ENCODE results near the gene SLC8B1. TPM values are rescaled to one million over a fixed set of nuclear protein-coding genes. Genes with fewer than 3 reads are reported as not detected.

Gene SLC8B1
- total RNA-seq, 1 experiment from 2014 or later = 30.9 TPM

- no peaks in the 10 kb centered on the region for H3K4me1 ChIP-seq (ENCODE audit: control insufficient read depth in 1 of 2, insufficient read depth in 2 of 2, low read length in 2 of 2)
- H3K9me3 ChIP-seq (ENCODE audit: control insufficient read depth in 1 of 2, insufficient read depth in 1 of 2, low read depth in 1 of 2, low read length in 2 of 2) = no peaks in the 10 kb centered on the region
- H3K9ac ChIP-seq (ENCODE audit: low read length) = no peak overlapping the region
- H3K27ac ChIP-seq (ENCODE audit: low read depth, low read length) = no peak overlapping the region
- ATAC-seq = no peak
- no peaks in the 10 kb centered on the region for H3K27me3 ChIP-seq (ENCODE audit: insufficient read depth, low read length)
- CTCF ChIA-PET = no interaction called here
- no peak for DNase-seq (ENCODE audit: low read depth, low spot score)
- H3K79me2 ChIP-seq (ENCODE audit: insufficient read depth, low read length) = no peaks in the 10 kb centered on the region
- BruUV-seq (replicated peaks) = no TSS peak
- H3K4me3 ChIP-seq (replicated peaks in 1 of 2; ENCODE audit: low read depth in 1 of 2, low read length in 2 of 2) = no peak overlapping the region
- POLR2A ChIA-PET = no interaction called here
- intact Hi-C loops (cut with micrococcal nuclease) = no loop called here
- no peak overlapping the region for H2AFZ ChIP-seq (ENCODE audit: low read depth, low read length, poor library complexity, severe bottlenecking)
- H3K4me2 ChIP-seq (ENCODE audit: low read length) = no peak overlapping the region
- H3K9me2 ChIP-seq (ENCODE audit: insufficient read depth) = no peaks in the 10 kb centered on the region
- TF ChIP-seq CEBPB (IDR thresholded peaks at IDR 0.05; ENCODE audit: low read depth) (no peak), POLR2A (IDR thresholded peaks at IDR 0.05; ENCODE audit: borderline replicate concordance, extremely low read depth, insufficient read depth, insufficient read length) (no peak), ZNF274 (IDR thresholded peaks at IDR 0.05; ENCODE audit: low read depth, low read length) (no peak), RAD21 (IDR thresholded peaks at IDR 0.05; ENCODE audit: low read depth) (no peak), YY1 (IDR thresholded peaks at IDR 0.05; ENCODE audit: extremely low read depth, insufficient replicate concordance, low read depth, low read length) (no peak), JUND (IDR thresholded peaks at IDR 0.05) (no peak), EZH2 (IDR thresholded peaks at IDR 0.05) (no peak), SP1 (IDR thresholded peaks at IDR 0.05; ENCODE audit: low read depth) (no peak), FOSL1 (IDR thresholded peaks at IDR 0.05; ENCODE audit: low read depth) (no peak), SRF (IDR thresholded peaks at IDR 0.05; ENCODE audit: low read depth) (no peak), CTCF (IDR thresholded peaks at IDR 0.05 in 2 of 3, conservative IDR thresholded peaks at IDR 0.05 in 1 of 3; ENCODE audit: borderline replicate concordance in 1 of 3, insufficient read depth in 1 of 3, low read depth in 2 of 3, low read length in 2 of 3) (no peak), EGR1 (IDR thresholded peaks at IDR 0.05; ENCODE audit: low read depth) (no peak), SIN3A (IDR thresholded peaks at IDR 0.05; ENCODE audit: low read depth) (no peak), ELF1 (IDR thresholded peaks at IDR 0.05; ENCODE audit: borderline replicate concordance, low read depth) (no peak), MAX (IDR thresholded peaks at IDR 0.05) (no peak), REST (IDR thresholded peaks at IDR 0.05; ENCODE audit: low read depth) (no peak)
- TF ChIP-seq, protein P1, sequence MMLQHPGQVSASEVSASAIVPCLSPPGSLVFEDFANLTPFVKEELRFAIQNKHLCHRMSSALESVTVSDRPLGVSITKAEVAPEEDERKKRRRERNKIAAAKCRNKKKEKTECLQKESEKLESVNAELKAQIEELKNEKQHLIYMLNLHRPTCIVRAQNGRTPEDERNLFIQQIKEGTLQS (IDR thresholded peaks at IDR 0.05) = no peak
- TF ChIP-seq, protein P2, sequence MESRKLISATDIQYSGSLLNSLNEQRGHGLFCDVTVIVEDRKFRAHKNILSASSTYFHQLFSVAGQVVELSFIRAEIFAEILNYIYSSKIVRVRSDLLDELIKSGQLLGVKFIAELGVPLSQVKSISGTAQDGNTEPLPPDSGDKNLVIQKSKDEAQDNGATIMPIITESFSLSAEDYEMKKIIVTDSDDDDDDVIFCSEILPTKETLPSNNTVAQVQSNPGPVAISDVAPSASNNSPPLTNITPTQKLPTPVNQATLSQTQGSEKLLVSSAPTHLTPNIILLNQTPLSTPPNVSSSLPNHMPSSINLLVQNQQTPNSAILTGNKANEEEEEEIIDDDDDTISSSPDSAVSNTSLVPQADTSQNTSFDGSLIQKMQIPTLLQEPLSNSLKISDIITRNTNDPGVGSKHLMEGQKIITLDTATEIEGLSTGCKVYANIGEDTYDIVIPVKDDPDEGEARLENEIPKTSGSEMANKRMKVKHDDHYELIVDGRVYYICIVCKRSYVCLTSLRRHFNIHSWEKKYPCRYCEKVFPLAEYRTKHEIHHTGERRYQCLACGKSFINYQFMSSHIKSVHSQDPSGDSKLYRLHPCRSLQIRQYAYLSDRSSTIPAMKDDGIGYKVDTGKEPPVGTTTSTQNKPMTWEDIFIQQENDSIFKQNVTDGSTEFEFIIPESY (IDR thresholded peaks at IDR 0.05; ENCODE audit: extremely low read depth, insufficient replicate concordance, low read length) = no peak
- peaks cover 5 to 10% of the 10 kb centered on the region in 2 experiments; a peak in 3 of 4 replicates for H3K36me3 ChIP-seq (ENCODE audit: control insufficient read depth in 1 of 2, insufficient read depth in 2 of 2, low read length in 2 of 2)
- H4K20me1 ChIP-seq (ENCODE audit: insufficient read depth) = no peaks in the 10 kb centered on the region
- RAD21 ChIA-PET (ENCODE audit: low non-redundant PET in 1 of 2, low total read pairs in 2 of 2, uncharacterized antibody in 2 of 2, unreplicated experiment in 2 of 2) = no interaction called here
Measured at GRCh38 chr12:113382206-113382605, 47.3 kb upstream of the SLC8B1 start.
